Raji (cell line): Measurements from ENCODE around the gene EIF4ENIF1.
A peak's percentile ranks its signal among the peaks of the same experiment; 100 is the strongest.

Source experiments
- POLR2A ChIP-seq: IDR thresholded peaks from 2 replicates; pipeline ENCODE4 v1.6.1; 2011; ENCODE audit warnings: low read depth, low read length, control low read depth; ENCODE audit not compliant: insufficient read depth

EIF4ENIF1 gene, protein sequence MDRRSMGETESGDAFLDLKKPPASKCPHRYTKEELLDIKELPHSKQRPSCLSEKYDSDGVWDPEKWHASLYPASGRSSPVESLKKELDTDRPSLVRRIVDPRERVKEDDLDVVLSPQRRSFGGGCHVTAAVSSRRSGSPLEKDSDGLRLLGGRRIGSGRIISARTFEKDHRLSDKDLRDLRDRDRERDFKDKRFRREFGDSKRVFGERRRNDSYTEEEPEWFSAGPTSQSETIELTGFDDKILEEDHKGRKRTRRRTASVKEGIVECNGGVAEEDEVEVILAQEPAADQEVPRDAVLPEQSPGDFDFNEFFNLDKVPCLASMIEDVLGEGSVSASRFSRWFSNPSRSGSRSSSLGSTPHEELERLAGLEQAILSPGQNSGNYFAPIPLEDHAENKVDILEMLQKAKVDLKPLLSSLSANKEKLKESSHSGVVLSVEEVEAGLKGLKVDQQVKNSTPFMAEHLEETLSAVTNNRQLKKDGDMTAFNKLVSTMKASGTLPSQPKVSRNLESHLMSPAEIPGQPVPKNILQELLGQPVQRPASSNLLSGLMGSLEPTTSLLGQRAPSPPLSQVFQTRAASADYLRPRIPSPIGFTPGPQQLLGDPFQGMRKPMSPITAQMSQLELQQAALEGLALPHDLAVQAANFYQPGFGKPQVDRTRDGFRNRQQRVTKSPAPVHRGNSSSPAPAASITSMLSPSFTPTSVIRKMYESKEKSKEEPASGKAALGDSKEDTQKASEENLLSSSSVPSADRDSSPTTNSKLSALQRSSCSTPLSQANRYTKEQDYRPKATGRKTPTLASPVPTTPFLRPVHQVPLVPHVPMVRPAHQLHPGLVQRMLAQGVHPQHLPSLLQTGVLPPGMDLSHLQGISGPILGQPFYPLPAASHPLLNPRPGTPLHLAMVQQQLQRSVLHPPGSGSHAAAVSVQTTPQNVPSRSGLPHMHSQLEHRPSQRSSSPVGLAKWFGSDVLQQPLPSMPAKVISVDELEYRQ

DNA sequence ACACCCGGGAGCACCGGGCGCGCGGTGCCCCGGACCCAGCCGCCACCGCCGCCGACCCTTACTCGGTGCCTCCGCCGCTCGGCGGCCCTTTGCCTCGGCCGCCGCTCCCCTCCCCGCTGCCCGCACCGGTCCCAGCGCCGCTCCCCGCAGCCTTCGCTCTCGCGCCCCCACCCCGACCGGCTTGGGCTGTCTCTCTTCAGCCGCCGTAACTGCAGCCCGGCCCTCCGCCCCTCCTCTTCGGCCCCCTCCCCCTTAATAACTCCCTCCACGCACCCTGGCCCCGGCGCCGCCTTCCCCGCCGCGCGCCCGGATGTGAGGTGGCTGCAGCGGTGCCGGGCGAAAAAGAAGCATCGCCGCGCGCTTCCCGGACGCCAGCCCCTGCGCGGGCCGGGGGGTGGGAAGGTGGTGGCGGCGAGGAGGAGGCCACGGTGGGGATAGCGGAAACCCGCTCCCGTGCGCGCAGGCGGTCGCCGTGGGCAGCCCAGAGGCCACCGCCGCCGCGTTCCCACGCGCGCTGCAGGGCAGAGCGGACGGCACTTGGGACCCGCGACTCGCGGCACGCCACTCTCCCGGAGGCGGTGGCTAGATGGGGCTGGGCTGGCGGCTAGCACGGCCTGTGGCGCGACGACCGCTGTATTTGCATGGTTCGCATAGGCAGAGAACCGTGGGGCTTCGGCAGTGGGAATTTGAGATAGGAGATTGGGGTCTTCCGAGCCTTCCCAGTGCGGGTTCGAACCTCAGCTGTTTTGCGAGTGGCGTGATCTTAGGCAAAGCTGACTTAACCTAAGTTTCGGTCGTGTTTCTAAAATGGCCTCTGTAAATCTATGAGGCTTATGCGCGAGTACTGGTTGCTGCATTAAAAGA is at the start of gene EIF4ENIF1:
Gene EIF4ENIF1, minus strand, starts transcription at position 211 of the 864 bp plus-strand sequence. CDS start 1,124 bp downstream, outside the sequence.
- TF ChIP-seq POLR2A = peak; percentile 50; the same call in 1 of the 2 replicates

DNA sequence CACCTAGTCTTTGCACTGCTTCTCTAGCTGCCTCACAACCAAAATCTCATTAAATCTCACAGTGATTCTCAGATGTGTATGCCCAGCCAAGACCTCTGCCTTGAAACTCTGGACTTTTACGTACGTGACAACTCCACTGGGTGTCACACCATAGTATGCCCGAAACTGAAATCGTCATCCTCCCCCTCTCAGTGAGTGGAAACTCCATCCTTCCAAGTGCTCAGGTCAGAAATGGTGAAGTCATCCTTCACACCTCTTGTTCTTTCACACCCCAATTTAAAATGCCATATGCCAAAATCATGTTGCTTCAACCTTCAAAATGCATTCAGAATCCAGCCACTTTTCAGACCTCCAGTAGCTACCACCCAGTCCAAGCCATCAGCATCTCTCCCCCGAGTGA is 49.2 kb upstream of the EIF4ENIF1 start:
- TF ChIP-seq POLR2A = no peak

DNA sequence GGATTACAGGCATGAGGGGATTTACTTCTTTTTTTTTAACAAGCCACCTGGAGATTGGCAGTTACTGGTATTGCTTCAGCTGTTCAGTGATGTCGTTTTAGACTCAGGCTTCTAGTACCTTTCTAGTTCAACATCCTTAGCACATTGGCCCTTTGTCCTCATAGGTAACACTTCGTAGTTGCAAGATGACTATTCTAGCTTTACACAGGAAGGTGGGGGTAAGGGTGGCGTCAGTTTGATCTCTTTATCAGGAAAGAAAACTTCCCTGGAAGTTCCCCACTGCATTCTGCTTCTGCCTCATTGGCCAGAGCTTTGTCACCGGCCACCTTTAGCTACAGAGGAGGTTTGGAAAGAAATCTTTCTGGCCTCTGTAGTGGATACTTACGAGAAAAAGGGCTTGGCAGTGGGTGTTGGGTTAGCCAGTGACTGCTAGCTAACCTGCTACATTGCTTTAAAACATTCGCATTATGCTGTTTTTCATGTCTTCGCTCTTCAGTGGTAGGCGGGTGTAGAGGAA is 47.4 kb upstream of the EIF4ENIF1 start:
- no peak for TF ChIP-seq POLR2A

DNA sequence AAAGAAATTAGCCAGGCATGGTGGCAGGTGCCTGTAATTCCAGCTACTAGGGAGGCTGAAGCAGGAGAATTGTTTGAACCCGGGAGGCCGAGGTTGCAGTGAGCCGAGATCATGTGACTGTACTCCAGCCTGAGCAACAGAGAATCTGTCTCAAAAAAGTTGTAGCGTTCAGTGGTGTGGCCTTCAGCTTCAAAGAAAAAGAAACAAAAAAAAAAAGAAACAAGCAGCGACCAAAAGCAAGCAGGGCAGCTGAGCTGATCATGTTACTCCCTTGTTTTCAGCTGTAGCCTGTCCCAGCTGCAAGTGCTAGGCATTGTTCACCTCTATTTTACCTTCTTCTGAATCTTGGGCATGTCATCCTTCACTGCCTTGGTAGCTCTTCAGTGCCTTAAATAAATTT is 43.7 kb upstream of the EIF4ENIF1 start:
- TF ChIP-seq POLR2A = no peak

DNA sequence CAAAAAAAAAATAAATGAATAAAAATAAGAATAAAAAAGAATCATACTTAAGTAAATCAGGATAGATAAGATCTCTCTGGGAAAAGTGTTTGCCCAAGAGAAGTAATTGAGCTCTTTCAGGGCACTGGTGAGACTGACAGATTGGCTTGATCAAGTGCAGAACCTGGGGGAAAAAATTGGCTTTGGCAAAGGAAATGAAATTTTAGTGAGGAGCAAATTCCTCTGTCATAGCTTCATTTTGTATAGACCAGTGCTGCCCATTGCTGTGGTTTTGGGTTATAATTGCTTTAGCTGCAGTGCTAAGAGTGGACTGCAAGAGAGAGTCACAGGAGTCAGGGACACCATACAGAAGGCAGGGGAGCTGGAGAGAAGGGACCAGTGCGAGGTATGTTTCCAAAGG is 42.4 kb upstream of the EIF4ENIF1 start:
- no peak for TF ChIP-seq POLR2A

DNA sequence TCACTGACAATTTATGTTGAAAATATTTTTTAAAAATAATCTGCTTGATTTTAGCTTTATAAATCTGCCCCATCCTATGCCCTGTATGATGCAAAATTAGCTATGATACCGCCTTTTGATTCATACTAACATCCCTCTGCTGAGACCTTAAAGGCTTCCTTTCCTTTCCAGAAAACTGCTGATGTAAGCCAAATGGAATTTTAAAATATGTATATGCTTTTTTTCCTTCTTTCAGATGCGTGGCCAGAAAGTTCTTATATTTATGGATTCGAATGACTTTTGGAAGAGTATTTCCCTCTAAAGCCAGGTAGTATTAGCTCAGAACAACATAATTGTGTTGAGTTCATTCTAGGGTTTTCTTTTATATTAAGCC is 41.2 kb upstream of the EIF4ENIF1 start:
- TF ChIP-seq POLR2A = no peak

DNA sequence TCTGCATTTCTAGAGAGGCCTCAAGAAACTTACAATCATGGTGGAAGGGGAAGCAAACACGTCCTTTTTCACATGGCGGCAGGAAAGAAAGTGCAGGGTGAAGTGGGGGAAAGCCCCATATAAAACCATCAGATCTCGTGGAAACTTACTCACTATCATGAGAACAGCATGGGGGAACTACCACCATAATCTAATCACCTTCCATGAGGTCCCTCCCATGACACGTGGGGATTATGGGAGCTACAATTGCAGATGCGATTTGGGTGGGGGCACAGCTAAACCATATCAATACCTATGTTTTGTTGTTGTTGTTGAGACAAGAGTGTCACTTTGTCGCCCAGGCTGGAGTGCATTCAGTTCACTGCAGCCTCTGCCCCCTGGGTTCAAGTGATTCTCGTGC is 36.6 kb upstream of the EIF4ENIF1 start:
- no peak for TF ChIP-seq POLR2A

DNA sequence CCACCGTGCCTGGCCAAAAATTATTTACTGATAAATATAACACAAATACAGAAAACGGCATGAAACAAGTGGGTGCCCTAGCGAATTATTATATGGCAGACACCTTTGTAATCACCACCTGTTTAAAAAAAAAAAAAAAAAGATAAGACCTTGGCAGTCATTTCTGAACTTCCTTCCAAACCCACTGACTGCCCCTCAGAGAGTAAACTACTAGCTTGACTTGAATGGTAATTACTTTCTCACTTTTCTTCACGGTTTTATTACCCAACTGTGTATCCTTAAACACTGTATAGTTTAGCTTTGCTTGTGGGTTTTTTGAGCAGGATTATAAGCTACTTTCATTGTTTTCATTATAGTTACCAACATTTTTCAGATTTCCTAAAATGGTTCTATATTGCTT is 30.4 kb upstream of the EIF4ENIF1 start:
- TF ChIP-seq POLR2A = no peak

DNA sequence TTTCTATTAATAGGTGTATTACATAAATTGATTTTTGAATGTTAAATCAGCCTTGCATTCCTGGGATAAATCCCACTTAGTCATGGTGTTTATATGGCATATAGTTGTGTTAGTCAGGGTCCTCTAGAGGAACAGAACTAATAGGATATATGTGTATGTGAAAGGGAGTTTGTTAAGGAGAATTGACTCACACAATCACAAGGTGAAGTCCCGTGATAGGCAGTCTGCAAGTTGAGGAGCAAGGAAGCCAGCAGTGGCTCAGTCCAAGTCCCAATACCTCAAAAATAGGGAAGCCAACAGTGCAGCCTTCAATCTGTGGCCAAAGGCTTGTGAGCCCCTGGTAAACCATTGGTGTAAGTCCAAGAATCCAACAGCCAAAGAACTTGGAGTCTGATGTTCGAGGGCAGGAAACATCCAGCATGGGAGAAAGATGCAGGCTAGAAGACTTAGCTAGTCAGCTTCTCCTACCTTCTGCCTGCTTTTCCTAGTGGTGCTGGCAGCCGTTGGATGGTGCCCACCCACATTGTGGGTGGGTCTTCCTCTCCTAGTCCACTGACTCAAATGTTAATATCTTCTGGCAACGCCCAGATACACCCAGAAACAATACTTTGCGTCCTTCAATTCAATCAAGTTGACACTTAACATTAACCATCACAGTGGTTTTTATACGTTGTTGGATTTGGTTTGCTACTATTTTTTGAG is 19.6 kb upstream of the EIF4ENIF1 start:
- TF ChIP-seq POLR2A = no peak

DNA sequence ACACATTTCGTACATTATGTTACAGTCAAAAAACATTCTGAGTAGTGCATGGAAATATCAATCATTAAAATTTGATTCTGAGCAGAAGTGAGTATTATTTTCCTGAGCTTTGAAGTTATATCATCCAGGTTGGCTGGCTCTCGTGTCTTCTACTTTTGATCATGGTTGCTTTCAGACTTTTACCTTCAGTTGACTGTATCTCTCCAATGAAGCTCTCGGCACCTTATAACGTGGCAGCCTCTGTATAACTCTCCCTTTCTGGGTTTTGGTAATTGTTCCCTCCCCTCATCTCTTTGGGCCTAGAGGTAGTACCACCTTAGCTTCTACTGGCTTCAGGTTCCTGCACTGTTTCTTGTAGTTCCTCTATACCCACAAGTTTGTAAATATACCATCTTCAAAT is 18.9 kb upstream of the EIF4ENIF1 start:
- TF ChIP-seq POLR2A = no peak

DNA sequence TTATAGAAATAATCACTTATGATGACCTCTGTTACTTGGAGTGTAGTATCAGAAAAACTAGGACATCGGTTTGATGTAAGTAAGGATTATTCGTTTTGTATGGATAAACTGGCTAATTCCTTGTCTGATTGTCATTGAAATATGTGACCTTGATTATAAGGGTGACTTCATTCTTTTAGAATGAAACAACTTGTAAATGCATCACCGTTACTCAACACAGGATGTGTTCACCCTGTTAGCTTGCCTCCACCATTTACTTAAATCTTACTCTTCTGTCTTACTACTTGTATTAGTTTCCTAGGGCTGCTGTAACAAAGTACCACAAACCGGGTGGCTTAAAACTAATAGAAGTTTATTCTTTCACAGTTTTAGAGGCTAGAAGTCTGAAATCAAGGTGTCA is 14.6 kb upstream of the EIF4ENIF1 start:
- no peak for TF ChIP-seq POLR2A

DNA sequence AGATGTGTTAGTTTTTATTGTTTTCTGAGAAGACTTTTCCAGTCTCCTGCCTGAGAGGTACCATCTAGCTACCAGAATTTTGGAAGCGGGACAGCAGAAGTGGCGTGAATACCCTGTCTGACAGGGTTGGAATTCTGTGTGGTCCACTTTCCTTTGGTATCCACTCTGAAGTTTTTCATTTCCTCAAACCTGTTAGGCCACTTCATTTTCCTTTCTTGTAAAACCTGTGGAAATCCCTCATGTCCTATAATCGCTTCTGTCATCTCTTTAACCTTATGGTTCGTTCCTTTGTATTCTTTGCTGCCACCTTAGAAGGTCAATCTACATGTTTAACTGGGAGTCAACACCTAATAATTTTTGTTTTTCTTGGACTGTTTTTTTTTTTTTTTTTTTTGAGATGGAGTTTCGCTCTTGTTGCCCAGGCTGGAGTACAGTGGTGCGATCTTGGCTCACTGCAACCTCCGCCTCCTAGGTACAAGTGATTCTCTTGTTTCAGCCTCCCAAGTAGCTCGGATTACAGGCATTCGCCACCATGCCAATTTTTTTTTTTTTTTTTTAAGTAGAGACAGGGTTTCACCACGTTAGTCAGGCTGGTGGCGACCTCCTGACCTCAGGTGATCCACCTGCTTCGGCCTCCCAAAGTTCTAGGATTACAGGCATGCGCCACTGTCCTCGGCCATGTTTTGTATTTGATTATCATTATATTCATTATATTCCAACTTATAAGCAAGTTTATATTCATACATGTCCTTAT is 13.7 kb upstream of the EIF4ENIF1 start:
- no peak for TF ChIP-seq POLR2A

DNA sequence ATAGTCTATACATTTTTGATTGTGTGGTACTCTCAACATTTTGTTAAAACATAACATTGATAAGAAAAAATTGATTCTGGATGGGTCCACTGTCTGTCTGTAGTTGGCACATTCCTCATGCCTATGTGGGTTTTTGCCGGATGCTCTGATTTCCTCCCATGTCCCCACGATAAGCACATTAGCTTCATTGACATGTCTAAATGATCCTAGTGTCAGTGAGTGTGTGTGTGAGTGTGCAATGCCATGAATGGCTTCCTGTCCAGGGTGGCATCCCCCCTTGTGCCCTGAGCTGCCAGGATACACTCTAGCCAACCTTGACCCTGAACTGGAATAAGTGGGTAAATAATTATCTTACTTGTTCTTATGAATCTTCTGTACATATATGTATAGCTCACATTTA is 12.1 kb upstream of the EIF4ENIF1 start:
- no peak for TF ChIP-seq POLR2A

DNA sequence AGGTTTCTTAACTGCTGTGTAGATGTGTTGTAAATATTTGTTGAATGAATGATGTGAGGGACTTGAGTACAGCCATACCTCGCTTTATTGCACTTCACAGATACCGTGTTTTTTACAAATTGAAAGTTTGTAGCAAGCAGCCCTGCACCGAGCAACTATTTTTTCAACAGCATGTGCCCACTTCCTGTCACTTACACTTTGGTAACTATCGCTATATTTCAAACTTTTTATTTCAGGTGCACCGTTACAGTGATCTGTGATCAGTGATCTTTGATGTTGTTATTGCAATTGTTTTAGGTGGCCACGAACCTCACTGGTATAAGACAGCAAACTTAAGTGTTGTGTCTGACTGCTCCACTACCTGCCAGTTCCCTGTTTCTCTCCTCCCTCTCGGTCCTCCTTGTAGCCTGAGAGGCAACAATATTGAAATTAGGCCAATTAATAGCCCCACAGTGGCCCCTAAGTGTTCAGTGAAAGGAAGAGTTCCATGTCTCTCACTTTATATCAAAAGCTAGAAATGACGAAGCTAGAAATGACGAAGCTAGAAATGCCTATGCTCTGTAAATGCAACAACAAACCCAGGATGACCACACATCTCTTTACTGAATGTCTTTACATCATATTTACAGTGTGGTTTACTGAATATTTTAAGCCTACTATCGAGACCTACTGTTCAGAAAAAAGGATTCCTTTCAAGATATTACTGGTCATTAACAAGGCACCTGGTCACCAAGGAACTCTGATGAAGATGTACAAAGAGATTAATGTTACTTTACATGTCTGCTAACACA is 7.7 kb upstream of the EIF4ENIF1 start:
- TF ChIP-seq POLR2A = no peak
